HL-60 (cell line): Measurements from ENCODE around the gene WSCD1.
A peak's percentile ranks its signal among the peaks of the same experiment; 100 is the strongest.

ENCODE experiments used
- DNase-seq, 2 experiments: peaks; one replicate each; pipeline ENCODE4 v3.0.0-alpha.2; 2010 to 2020; ENCODE audit warnings: low read depth in 1 of 2, low spot score in 1 of 2
- H3K27ac ChIP-seq: fragments of 250-450 bp; sonication (Bioruptor Pico); replicated peaks from 2 replicates; pipeline ENCODE4 v1.5.1; 2020; ENCODE audit warnings: mild to moderate bottlenecking, moderate library complexity
- H3K27me3 ChIP-seq: fragments of 250-450 bp; sonication (Bioruptor Pico); 2 replicates; pipeline ENCODE4 v1.5.1; 2021; ENCODE audit warnings: mild to moderate bottlenecking, moderate library complexity; ENCODE audit not compliant: insufficient read depth, poor library complexity, severe bottlenecking
- H3K4me3 ChIP-seq: replicated peaks from 2 replicates; pipeline ENCODE4 v1.5.1; 2011; ENCODE audit warnings: mild to moderate bottlenecking, control low read depth, low read length; ENCODE audit not compliant: insufficient read depth
- GABPA ChIP-seq: IDR thresholded peaks from 2 replicates; pipeline ENCODE4 v1.6.1; 2012; ENCODE audit warnings: low read depth
- POLR2AphosphoS5 ChIP-seq: IDR thresholded peaks from 2 replicates; pipeline ENCODE4 v1.6.1; 2012; ENCODE audit warnings: low read depth
- SPI1 ChIP-seq: IDR thresholded peaks from 2 replicates; pipeline ENCODE4 v1.6.1; 2012; ENCODE audit warnings: low read depth, mild to moderate bottlenecking, borderline replicate concordance
- TF ChIP-seq, protein P1 (sequence below): IDR thresholded peaks from 2 replicates; pipeline ENCODE4 v1.6.1; 2012; ENCODE audit warnings: low read depth; ENCODE audit not compliant: insufficient replicate concordance
- TF ChIP-seq, protein P2 (sequence below): IDR thresholded peaks from one replicate; pipeline ENCODE4 v1.5.1; 2011; ENCODE audit warnings: low read length, control low read depth, inconsistent platforms; ENCODE audit not compliant: insufficient read depth

Gene WSCD1

GRCh38 chr17:6165806-6166205, 95.6 kb downstream of the WSCD1 start:
- no peaks in the 10 kb centered on the region for H3K27me3 ChIP-seq
- no peak overlapping the region for H3K4me3 ChIP-seq
- TF ChIP-seq, protein P1, sequence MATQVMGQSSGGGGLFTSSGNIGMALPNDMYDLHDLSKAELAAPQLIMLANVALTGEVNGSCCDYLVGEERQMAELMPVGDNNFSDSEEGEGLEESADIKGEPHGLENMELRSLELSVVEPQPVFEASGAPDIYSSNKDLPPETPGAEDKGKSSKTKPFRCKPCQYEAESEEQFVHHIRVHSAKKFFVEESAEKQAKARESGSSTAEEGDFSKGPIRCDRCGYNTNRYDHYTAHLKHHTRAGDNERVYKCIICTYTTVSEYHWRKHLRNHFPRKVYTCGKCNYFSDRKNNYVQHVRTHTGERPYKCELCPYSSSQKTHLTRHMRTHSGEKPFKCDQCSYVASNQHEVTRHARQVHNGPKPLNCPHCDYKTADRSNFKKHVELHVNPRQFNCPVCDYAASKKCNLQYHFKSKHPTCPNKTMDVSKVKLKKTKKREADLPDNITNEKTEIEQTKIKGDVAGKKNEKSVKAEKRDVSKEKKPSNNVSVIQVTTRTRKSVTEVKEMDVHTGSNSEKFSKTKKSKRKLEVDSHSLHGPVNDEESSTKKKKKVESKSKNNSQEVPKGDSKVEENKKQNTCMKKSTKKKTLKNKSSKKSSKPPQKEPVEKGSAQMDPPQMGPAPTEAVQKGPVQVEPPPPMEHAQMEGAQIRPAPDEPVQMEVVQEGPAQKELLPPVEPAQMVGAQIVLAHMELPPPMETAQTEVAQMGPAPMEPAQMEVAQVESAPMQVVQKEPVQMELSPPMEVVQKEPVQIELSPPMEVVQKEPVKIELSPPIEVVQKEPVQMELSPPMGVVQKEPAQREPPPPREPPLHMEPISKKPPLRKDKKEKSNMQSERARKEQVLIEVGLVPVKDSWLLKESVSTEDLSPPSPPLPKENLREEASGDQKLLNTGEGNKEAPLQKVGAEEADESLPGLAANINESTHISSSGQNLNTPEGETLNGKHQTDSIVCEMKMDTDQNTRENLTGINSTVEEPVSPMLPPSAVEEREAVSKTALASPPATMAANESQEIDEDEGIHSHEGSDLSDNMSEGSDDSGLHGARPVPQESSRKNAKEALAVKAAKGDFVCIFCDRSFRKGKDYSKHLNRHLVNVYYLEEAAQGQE: no peak
- TF ChIP-seq GABPA (no peak), SPI1 (no peak), POLR2AphosphoS5 (no peak)
- TF ChIP-seq, protein P2, sequence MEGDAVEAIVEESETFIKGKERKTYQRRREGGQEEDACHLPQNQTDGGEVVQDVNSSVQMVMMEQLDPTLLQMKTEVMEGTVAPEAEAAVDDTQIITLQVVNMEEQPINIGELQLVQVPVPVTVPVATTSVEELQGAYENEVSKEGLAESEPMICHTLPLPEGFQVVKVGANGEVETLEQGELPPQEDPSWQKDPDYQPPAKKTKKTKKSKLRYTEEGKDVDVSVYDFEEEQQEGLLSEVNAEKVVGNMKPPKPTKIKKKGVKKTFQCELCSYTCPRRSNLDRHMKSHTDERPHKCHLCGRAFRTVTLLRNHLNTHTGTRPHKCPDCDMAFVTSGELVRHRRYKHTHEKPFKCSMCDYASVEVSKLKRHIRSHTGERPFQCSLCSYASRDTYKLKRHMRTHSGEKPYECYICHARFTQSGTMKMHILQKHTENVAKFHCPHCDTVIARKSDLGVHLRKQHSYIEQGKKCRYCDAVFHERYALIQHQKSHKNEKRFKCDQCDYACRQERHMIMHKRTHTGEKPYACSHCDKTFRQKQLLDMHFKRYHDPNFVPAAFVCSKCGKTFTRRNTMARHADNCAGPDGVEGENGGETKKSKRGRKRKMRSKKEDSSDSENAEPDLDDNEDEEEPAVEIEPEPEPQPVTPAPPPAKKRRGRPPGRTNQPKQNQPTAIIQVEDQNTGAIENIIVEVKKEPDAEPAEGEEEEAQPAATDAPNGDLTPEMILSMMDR: no peak
- H3K27ac ChIP-seq: no peak overlapping the region
- no peak for DNase-seq

- DNase-seq: peak in 1 of 2 experiments; percentile 1
- no peak overlapping the region for H3K27ac ChIP-seq
- H3K27me3 ChIP-seq: no peaks in the 10 kb centered on the region
- no peak overlapping the region for H3K4me3 ChIP-seq
- TF ChIP-seq GABPA (no peak), SPI1 (no peak), POLR2AphosphoS5 (no peak)
- TF ChIP-seq, protein P2: no peak
- TF ChIP-seq, protein P1: no peak
These were observed 96.5 kb downstream of the WSCD1 start for GRCh38 chr17:6166492-6167179.

DNA sequence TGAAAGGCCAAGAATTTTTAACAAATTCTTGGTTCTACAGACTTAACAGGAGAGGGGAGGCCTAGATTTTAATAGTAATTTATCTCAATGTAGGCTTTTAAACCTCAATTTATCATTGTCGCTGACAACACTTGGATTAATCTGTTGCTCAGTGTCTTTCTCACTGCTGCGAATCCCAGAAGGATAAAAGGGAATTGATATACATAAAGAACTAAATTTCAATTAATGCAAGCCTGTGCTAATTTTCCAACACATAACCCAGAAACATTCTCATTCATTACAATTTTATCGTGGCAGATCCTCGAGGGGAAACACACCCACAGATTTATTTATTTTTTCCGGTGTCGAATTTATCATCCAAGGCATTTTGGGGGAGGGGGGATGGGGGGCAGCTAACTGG, 98.1 kb downstream of the WSCD1 start:
- no peaks in the 10 kb centered on the region for H3K27me3 ChIP-seq
- no peak for DNase-seq
- H3K27ac ChIP-seq: no peak overlapping the region
- TF ChIP-seq SPI1 (no peak), POLR2AphosphoS5 (no peak)
- TF ChIP-seq, protein P1: no peak
- no peak overlapping the region for H3K4me3 ChIP-seq
